ENCODE measurements around the gene SAP30.

The SAP30 gene, protein sequence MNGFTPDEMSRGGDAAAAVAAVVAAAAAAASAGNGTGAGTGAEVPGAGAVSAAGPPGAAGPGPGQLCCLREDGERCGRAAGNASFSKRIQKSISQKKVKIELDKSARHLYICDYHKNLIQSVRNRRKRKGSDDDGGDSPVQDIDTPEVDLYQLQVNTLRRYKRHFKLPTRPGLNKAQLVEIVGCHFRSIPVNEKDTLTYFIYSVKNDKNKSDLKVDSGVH

GRCh38 chr4:173370477-173371291, at the start of gene SAP30:
TSS of gene SAP30 (plus strand) at chr4:173370954. CDS start at chr4:173371183, 229 bp downstream.
- peak within 1 kb of the TSS; percentile 79 for H3K27ac ChIP-seq
- DNase-seq (ENCODE audit: low read depth, low spot score) = peak; percentile 88

DNA sequence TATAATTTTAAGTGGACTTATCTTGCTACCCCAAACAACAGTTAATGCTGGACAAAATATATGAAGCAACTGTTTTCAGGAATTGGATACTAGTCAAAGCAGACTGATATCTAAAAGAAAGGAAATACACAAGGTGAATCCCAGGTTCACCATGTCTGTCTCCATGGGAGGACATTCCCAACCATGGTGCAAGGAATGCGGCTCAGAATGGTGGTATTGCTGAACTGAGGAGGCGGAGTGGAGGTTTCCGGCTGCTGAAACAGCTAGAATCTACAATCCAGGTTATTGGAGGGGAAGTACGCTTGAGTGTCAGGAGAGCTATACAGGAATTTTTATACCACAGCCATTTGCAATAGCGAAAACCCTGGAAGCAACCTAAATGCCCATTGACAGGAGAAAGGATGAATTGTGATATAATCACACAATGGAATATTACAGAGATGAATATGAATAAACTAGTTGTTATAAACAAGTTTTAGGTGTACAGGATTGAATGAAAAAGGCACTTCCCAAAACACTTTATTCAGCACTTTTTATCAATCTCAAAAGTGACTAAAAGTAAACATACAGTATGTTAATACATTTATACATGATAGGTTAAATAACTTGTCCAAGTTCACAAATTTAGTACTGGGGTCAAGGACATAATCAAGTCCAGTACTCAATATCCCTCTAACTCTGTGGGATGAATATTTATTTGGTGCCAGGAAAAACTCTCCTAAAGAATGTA, 45.6 kb upstream of the SAP30 start:
- no peak overlapping the region for H3K27ac ChIP-seq
- no peak for DNase-seq (ENCODE audit: low read depth, low spot score)

GRCh38 chr4:173328236-173328901, 42.4 kb upstream of the SAP30 start:
- no peak for DNase-seq (ENCODE audit: low read depth, low spot score)
- no peak overlapping the region for H3K27ac ChIP-seq

- no peak for DNase-seq (ENCODE audit: low read depth, low spot score)
- no peak overlapping the region for H3K27ac ChIP-seq
Measured at GRCh38 chr4:173330590-173330989, 40.2 kb upstream of the SAP30 start.

DNA sequence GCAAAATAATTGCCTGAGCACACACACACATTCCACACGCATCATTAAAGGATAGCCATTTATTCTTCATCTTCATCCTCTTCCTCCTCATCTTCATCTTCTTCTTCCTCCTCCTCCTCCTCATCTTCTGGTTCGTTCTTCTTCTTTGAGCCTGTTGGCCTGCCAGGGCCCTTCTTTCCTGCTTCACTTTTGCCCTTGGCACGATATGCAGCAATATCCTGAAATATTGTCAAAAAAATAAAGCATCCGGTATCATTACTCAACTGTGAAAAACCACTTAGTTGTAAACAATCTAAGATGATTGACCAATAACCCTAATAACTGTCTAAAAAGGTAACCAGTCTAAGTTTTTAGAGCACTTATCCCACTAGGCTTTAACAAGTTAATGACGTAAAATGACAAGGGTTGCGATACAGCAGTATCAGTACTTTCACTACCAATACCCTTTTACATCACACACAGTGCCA, 38.7 kb upstream of the SAP30 start:
- H3K27ac ChIP-seq = peak overlapping the region; percentile 91
- DNase-seq (ENCODE audit: low read depth, low spot score) = no peak

GRCh38 chr4:173332963-173333657, 37.6 kb upstream of the SAP30 start:
- DNase-seq (ENCODE audit: low read depth, low spot score) = no peak

DNA sequence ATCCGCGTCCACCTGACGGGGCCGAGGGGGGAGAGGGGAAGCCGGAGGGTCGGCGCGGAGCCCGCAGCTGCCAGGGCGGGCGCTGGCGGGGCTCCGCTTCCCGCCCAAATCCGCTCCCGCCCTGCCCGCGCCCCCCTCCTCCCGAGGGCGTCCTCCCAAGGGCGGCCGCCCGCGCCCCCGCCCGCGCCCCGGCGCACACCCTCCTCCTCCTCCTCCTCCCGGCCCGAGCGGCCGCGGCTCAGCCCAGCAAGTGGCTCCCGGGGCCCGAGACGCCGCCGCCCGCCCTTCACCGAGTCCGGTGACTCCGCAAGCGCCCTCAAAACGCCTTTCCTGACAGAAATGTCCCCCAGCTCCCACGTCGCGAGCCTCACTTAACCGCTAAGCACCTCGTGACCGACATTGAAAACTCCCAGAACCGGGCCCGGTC, 37.1 kb upstream of the SAP30 start:
- peak overlapping the region; percentile 91 for H3K27ac ChIP-seq
- no peak for DNase-seq (ENCODE audit: low read depth, low spot score)

More at GRCh38 chr4:173332963-173333657, 37.6 kb upstream of the SAP30 start:
- H3K27ac ChIP-seq = peak overlapping the region; percentile 91

DNA sequence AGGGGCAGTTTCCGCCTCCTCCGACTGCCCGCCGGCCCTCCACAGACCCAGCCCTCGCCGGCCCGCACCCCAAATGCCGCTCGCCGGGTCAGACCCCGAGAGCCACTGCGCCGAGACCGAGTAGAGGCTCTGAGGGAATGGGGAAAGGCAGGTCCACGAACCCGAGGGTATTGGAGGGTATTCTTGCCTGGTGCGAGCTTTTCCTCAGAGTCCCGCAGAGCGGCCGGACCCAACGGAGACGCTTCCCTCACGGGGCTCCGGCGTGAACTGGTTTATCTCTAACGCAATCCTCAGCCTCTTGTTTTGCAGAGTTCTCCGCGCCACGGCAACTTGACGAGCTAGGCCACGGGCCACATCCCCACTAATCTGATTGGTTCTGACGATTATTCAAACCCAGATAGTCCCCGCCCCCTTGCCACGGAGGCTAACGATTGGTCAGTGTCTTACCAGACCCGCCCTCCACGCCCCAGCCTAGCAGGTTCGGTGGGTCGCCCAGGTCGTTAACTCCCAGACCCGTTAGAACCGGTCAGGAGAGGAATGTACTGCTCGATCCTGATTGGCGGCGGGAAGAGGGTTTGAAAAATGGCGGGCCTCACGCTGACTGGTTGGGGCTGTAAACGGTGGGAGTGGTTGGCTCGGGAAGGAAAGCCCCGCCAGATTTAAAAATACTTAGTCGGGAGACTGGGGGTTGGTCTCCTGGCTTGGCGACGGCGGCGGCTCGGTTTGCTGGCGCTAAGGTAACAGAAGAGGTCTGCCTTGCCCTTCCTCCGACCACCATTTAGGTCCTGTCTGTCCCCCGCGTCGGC, 36.5 kb upstream of the SAP30 start, which contains the start of gene HMGB2:
Gene HMGB2, minus strand, starts transcription at position 274 of the 806 bp plus-strand sequence. CDS start 709 bp downstream, outside the sequence.
- DNase-seq (ENCODE audit: low read depth, low spot score) = peak; percentile 100
- peak within 1 kb of the TSS; percentile 91 for H3K27ac ChIP-seq

- no peak for DNase-seq (ENCODE audit: low read depth, low spot score)
- H3K27ac ChIP-seq = peak overlapping the region; percentile 19
Measured at GRCh38 chr4:173334891-173335752, 35.6 kb upstream of the SAP30 start.

DNA sequence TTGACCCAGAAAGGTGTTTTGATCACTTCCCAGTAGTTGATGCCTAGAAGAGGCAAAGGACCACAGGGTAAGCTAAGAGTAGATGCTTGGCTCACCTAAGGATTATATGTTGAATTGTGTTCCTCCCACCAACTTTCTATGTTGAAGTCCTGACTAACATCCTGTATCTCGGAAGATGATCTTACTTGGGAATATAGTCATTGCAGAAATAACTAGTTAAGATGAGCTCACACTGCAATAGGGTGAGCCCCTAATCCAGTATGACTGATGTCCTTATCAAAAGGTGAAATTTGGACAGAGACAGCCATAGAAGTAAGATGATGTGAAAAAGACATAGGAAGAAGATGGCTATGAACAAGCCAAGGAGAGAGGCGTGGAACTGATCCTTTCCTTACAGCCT, 33.3 kb upstream of the SAP30 start:
- H3K27ac ChIP-seq = no peak overlapping the region
- DNase-seq (ENCODE audit: low read depth, low spot score) = no peak

DNA sequence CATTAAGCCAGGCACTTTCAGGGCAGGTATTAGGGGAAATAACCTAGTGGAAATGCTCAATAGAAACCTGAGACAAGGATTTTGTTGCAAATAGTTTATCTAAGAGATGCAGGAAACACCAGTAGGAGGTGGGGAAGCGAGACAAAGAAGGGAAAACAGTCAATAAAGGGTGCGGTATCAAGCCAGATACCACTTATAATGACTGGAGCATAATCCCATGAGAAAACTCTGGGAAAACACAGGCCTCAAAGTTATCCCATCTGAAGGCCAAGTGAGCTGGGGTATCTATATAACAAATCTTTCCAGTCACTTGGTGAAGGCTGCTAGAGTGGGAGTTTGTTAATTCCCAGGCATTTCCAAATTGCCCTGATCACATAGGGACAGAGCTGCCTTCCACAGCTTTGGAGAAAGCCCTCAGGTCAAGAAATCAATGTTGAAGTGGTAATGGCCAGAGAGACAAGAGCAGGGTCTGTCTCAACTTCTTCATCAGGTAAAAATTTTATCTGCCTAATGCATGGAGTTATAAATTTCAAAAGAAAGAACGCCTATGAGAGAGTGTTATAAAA, 26.8 kb upstream of the SAP30 start:
- DNase-seq (ENCODE audit: low read depth, low spot score) = no peak
- H3K27ac ChIP-seq = no peak overlapping the region

GRCh38 chr4:173345648-173346047, 25.1 kb upstream of the SAP30 start:
- no peak for DNase-seq (ENCODE audit: low read depth, low spot score)
- no peak overlapping the region for H3K27ac ChIP-seq

- no peak for DNase-seq (ENCODE audit: low read depth, low spot score)
- H3K27ac ChIP-seq = no peak overlapping the region
Measured at GRCh38 chr4:173346074-173346473, 24.7 kb upstream of the SAP30 start.

DNA sequence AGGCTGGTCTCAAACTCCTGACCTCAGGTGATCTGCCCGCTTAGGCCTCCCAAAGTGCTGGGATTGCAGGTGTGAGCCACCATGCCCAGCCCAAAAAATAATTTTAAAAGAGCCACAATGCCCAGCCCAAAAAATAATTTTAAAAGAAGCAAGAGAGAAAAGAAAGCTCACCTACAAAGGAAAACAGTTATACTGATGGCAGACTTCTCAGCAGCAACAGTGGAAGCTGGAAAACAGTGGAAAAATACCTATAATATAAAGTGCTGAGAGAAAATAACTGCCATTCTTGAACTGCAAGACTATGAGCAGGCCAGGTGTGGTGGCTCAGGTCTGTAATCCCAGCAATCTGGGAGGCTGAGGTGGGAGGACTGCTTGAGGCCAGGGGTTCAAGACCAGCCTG, 23.3 kb upstream of the SAP30 start:
- no peak overlapping the region for H3K27ac ChIP-seq
- DNase-seq (ENCODE audit: low read depth, low spot score) = no peak

DNA sequence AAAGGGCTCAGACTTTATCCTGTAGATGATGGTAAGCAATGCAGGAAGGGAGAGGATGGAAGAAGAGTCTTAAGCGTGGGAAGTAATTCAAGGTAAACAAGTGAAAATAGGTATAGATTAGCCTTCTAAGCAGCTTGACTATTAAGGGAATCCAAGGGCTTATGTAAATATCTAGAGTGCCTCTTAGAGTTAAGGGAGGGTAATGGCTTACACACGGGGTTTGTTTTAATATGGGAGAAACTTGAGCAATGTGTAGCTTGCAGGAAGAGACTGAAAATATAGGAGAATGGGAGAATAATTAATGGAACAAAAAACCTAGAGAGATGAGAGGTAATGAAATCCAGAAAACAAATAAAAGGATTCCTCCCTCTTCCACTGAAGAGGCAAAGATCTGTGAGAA, 12.8 kb upstream of the SAP30 start:
- H3K27ac ChIP-seq = no peak overlapping the region
- no peak for DNase-seq (ENCODE audit: low read depth, low spot score)

DNA sequence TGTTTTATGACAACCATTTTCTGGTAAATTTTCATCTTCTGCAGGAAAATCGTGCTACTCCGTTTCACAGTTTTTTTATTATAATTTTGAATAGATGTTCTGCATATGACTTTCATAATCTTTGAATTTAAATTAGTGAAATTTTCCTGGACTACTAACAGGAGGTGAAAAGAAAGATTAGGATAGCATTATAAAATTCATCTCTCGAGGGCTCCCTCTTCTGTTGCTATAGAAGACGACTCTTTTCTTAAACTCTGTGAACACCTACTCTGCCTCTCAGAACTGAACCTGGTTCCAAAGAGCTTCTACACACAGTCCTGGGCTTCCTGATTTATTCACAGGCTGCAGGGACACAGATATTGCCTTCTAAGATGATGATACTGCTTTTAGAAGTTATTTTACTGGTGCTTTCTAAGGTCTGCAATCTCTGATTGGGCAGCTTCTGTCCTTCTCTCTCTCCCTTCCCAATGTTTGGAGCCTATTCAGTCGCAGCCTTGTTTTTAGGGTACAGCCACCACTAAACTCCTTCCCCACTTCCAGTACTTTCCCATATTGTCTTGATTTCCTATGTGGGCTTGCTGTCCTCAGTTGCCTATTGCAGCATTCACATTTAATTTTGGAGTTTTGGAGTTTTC, 10.1 kb upstream of the SAP30 start:
- no peak for DNase-seq (ENCODE audit: low read depth, low spot score)
- H3K27ac ChIP-seq = no peak overlapping the region

DNA sequence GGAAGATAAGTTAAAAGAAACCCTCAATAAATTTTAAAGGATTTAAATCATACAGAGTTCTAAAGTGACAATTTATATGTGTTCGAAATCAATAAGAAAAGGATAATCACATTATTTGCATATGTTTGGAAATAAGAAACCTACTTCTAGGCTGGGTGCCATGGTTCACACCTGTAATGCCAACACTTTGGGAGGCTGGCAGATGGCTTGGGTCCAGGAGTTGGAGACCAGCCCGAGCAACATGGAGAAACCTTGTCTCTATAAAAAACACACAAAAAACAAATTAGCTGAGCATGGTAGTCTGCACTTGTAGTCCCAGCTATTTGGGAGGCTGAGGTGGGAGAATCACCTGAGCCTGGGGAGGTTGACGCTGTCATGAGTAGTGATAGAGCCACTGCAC, 8.1 kb upstream of the SAP30 start:
- DNase-seq (ENCODE audit: low read depth, low spot score) = no peak
- H3K27ac ChIP-seq = no peak overlapping the region

Measured in epithelial cell of prostate (primary cell).